ENCODE measurements around the gene NDUFA5.
"Not testable (repeated sequence)": the region's sequence is repeated elsewhere in the genome, so short reads cannot be mapped to it uniquely, and the experiment has no call there.

NDUFA5 gene

GRCh38 chr7:123534383-123535260 is 23.0 kb downstream of the NDUFA5 start, which contains the start of gene IQUB:
IQUB (minus strand) TSS chr7:123534595; CDS start chr7:123512340, 22,255 bp downstream.
- peak within 1 kb of the TSS; percentile 52 for H3K9ac ChIP-seq (ENCODE audit: insufficient read length)
- peak within 1 kb of the TSS; percentile 76 for H3K27ac ChIP-seq
- peak; percentile 84 for DNase-seq (ENCODE audit: low read depth, low spot score)
- no peaks in the 10 kb centered on the region for H3K9me3 ChIP-seq (ENCODE audit: low read depth, low read length)
- no peak for TF ChIP-seq FOXP2 (optimal IDR thresholded peaks at IDR 0.05; ENCODE audit: control extremely low read depth, extremely low read length, insufficient read depth)
- TF ChIP-seq POLR2AphosphoS5 (IDR thresholded peaks at IDR 0.05; ENCODE audit: borderline replicate concordance, low read depth, low read length), result 0 out of 2 replicates have a peak, but pooled peaks have one; percentile 4
- peak within 1 kb of the TSS; percentile 88 for H3K4me3 ChIP-seq
- H3K36me3 ChIP-seq (ENCODE audit: insufficient read depth, low read length), result no peaks in the 10 kb centered on the region

DNA sequence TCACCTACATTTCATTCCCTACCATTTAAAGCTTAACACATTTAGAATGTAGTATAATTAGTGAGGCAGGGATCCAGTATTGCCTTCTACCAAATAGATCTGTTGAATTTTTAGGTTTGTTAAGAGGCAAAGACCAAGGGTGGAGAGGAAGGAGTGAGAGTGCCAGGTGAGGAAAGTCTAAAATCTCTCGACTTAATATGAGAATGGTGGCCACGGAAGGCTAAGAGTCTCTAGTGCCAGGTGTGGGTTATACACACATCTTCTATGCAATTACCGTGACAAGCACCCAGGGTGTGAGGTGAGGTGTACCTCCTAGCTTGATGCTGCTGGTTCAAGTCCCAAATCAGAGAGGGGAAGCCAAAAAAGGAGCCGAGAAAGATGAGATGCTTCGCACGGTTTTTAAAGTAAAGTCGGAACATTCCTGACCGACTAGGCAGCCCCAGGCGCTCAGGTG is 23.7 kb downstream of the NDUFA5 start:
- TF ChIP-seq FOXP2 (optimal IDR thresholded peaks at IDR 0.05; ENCODE audit: control extremely low read depth, extremely low read length, insufficient read depth) (no peak), POLR2AphosphoS5 (IDR thresholded peaks at IDR 0.05; ENCODE audit: borderline replicate concordance, low read depth, low read length) (no peak), EZH2 (IDR thresholded peaks at IDR 0.05) (no peak)
- H3K36me3 ChIP-seq (ENCODE audit: insufficient read depth, low read length), result no peaks in the 10 kb centered on the region
- no peaks in the 10 kb centered on the region for H3K9me3 ChIP-seq (ENCODE audit: low read depth, low read length)
- H3K4me3 ChIP-seq, result peak overlapping the region; percentile 88
- H3K27ac ChIP-seq, result no peak overlapping the region
- peak overlapping the region; percentile 23 for H3K9ac ChIP-seq (ENCODE audit: insufficient read length)
- DNase-seq (ENCODE audit: low read depth, low spot score), result no peak

- H3K9ac ChIP-seq (ENCODE audit: insufficient read length), result peak overlapping the region; percentile 23
- no peak for DNase-seq (ENCODE audit: low read depth, low spot score)
- TF ChIP-seq POLR2AphosphoS5 (IDR thresholded peaks at IDR 0.05; ENCODE audit: borderline replicate concordance, low read depth, low read length) (no peak), EZH2 (IDR thresholded peaks at IDR 0.05) (no peak), FOXP2 (optimal IDR thresholded peaks at IDR 0.05; ENCODE audit: control extremely low read depth, extremely low read length, insufficient read depth) (no peak)
- no peaks in the 10 kb centered on the region for H3K9me3 ChIP-seq (ENCODE audit: low read depth, low read length)
- H3K27ac ChIP-seq, result no peak overlapping the region
- peak overlapping the region; percentile 88 for H3K4me3 ChIP-seq
- no peaks in the 10 kb centered on the region for H3K36me3 ChIP-seq (ENCODE audit: insufficient read depth, low read length)
These were observed 24.1 kb downstream of the NDUFA5 start for GRCh38 chr7:123533553-123533917.

DNA sequence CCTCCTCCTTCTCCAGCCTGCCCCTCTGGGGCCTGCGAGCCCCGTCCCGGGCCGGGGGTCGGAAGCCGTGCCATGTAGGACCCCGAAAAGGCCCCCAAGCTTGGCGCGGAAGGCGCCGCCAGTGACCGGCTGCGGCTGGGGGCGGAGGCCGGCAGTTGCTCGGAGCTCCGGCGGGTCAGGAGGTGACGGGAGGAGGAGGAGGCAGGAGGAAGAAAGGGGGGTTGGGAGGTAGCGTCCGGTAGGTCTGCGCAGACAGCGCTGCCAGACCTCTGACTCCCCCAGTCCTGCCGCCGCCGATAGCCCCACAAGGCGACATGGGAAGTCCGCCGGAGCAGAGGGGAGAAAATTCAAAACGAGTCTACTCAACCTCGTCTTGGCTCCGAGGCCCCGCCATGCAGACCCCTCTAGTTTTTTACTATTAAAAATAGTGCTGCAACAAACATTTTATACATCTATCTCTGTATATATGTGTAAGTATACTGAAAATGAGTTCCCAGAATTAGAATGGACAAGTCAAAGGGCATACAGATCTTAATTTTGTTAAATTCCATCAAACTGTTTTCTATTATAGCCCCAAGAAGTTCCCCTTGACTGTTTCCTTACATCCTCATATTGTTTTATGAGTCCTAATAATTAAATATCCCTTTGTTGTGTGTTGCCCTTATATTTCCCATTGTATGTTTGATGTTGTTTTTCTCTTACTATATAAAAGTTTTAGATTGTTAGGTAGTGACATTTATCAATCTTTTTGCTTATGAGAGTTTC is 24.6 kb downstream of the NDUFA5 start:
- not testable (repeated sequence) for H3K9ac ChIP-seq (ENCODE audit: insufficient read length); H3K4me3 ChIP-seq; H3K36me3 ChIP-seq (ENCODE audit: insufficient read depth, low read length); H3K27ac ChIP-seq; H3K9me3 ChIP-seq (ENCODE audit: low read depth, low read length); DNase-seq (ENCODE audit: low read depth, low spot score)

DNA sequence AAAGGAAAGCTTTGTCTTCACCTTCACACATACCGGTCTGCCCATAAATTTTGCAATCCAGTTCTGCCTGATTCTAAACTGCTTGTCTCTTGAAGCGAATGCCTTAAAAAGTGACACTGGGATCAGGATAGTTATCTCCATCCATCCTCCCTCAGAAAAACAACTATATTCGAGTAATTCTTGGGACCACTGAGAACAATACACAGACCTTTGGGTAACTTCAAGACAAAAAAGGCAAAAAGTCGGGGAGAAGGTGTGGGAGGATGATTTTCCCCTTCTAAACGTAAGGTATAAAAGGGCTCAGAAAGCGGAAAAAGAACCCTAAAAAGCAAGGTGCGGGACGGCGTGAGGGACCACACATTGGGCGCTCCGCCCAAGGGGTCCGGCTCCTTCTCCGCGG is 25.3 kb downstream of the NDUFA5 start:
- not testable (repeated sequence) for DNase-seq (ENCODE audit: low read depth, low spot score); H3K27ac ChIP-seq; H3K4me3 ChIP-seq; H3K9me3 ChIP-seq (ENCODE audit: low read depth, low read length); H3K9ac ChIP-seq (ENCODE audit: insufficient read length); H3K36me3 ChIP-seq (ENCODE audit: insufficient read depth, low read length)

DNA sequence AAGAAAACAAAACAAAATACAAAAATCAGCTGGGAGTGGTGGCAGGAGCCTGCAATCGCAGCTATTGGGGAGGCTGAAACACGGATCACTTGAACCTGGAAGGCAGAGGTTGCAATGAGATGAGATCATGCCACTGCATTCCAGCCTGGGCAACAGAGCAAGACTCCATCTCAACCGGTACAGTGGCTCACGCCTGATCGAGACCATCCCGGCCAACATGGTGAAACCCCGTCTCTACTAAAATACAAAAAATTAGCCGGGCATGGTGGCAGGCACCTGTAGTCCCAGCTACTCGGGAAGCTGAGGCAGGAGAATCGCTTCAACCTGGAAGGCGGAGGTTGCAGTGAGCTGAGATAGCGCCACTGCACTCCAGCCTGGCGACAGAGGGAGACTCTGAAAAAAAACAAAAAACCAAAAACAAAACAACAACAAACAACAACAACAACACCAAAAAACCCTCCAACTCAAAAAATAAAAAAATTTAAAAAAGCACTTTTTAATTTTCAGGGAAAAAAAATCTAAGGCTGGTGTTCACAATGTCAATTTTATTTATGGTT is 27.5 kb downstream of the NDUFA5 start:
- not testable (repeated sequence) for H3K27ac ChIP-seq; H3K36me3 ChIP-seq (ENCODE audit: insufficient read depth, low read length); DNase-seq (ENCODE audit: low read depth, low spot score); H3K9ac ChIP-seq (ENCODE audit: insufficient read length); H3K9me3 ChIP-seq (ENCODE audit: low read depth, low read length); H3K4me3 ChIP-seq

- Histone ChIP-seq H3K27ac (no peak overlapping the region), H3K4me3 (no peak overlapping the region), H3K9me3 (ENCODE audit: low read depth, low read length) (no peaks in the 10 kb centered on the region), H3K36me3 (ENCODE audit: insufficient read depth, low read length) (no peaks in the 10 kb centered on the region), H3K9ac (ENCODE audit: insufficient read length) (no peak overlapping the region)
- no peak for DNase-seq (ENCODE audit: low read depth, low spot score)
- TF ChIP-seq FOXP2 (optimal IDR thresholded peaks at IDR 0.05; ENCODE audit: control extremely low read depth, extremely low read length, insufficient read depth) (no peak), POLR2AphosphoS5 (IDR thresholded peaks at IDR 0.05; ENCODE audit: borderline replicate concordance, low read depth, low read length) (no peak), EZH2 (IDR thresholded peaks at IDR 0.05) (no peak)
These were observed 29.4 kb downstream of the NDUFA5 start for GRCh38 chr7:123528265-123528664.

DNA sequence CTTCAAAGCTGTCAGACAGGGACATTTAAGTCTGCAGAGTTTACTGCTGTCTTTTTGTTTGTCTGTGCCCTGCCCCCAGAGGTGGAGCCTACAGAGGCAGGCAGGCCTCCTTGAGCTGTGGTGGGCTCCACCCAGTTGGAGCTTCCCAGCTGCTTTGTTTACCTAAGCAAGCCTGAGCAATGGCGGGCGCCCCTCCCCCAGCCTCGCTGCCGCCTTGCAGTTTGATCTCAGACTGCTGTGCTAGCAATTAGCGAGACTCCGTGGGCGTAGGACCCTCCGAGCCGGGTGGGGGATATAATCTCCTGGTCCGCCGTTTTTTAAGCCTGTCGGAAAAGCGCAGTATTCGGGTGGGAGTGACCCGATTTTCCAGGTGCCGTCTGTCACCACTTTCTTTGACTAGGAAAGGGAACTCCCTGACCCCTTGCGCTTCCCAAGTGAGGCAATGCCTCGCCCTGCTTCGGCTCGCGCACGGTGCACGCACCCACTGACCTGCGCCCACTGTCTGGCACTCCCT is 29.8 kb downstream of the NDUFA5 start:
- H3K9ac ChIP-seq (ENCODE audit: insufficient read length); H3K4me3 ChIP-seq; H3K36me3 ChIP-seq (ENCODE audit: insufficient read depth, low read length); H3K9me3 ChIP-seq (ENCODE audit: low read depth, low read length); H3K27ac ChIP-seq; DNase-seq (ENCODE audit: low read depth, low spot score): not testable (repeated sequence)

- H3K9ac ChIP-seq (ENCODE audit: insufficient read length); H3K9me3 ChIP-seq (ENCODE audit: low read depth, low read length); H3K36me3 ChIP-seq (ENCODE audit: insufficient read depth, low read length); H3K27ac ChIP-seq; DNase-seq (ENCODE audit: low read depth, low spot score); H3K4me3 ChIP-seq: not testable (repeated sequence)
These were observed 31.1 kb downstream of the NDUFA5 start for GRCh38 chr7:123526533-123526932.
